Measurements from ENCODE around the gene THAP8. TPM values are rescaled to one million over a fixed set of nuclear protein-coding genes. Genes with fewer than 3 reads are reported as not detected.

The THAP8 gene
- total RNA-seq, 4 donors from 2014 or later: 11.4 to 21.0 (median 16.0) TPM

DNA sequence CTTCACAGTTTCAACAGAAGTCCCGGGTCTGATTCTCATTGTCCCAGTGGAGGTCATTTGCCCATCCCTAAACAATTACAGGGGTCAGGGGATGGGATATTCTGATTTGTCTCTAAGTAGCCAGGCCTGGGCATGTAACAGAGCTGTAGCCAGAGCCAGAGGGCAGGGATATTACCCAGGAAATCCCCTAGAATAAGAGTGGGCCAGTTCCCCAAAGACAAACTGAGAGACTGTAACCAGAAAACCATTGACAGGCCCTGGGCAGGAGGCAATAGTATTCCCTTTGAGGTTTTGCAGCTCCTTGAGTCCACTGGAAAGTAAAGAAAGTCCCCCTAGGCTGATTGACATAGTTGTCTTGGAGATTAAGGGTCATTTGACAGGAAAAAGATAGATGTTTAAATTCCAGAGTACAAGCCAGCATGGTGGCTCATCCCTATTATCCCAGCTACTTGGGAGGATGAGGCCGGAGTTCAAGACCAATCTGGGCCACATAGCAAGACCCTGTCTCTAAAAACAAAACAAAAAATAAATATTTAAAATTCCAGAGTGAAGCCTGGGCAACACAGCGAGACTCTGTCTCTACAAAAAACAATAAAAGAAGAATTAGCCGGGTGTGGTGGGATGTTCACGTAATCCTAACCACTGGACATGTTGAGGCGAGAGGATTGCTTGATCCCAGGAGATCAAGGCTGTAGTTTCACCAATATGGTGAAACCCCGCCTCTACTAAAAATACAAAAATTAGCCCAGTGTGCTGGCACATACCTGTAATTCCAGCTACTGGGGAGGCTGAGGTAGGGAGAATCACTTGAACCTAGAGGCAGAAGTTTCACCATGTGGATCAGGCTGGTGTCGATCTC is 60.9 kb downstream of the THAP8 start:
- Histone ChIP-seq H3K27ac (no peak overlapping the region), H3K36me3 (peaks cover 0 to 12% (median 0%) of the 10 kb centered on the region in 3 donors), H3K27me3 (peaks cover 0 to 4% of the 10 kb centered on the region in 2 donors), H3K4me3 (no peak overlapping the region), H3K4me1 (peaks cover 0 to 33% (median 23%) of the 10 kb centered on the region in 4 donors), H3K9me3 (no peaks in the 10 kb centered on the region)
- TF ChIP-seq POLR2A (IDR thresholded peaks at IDR 0.05): no peak
- TF ChIP-seq, protein P1, sequence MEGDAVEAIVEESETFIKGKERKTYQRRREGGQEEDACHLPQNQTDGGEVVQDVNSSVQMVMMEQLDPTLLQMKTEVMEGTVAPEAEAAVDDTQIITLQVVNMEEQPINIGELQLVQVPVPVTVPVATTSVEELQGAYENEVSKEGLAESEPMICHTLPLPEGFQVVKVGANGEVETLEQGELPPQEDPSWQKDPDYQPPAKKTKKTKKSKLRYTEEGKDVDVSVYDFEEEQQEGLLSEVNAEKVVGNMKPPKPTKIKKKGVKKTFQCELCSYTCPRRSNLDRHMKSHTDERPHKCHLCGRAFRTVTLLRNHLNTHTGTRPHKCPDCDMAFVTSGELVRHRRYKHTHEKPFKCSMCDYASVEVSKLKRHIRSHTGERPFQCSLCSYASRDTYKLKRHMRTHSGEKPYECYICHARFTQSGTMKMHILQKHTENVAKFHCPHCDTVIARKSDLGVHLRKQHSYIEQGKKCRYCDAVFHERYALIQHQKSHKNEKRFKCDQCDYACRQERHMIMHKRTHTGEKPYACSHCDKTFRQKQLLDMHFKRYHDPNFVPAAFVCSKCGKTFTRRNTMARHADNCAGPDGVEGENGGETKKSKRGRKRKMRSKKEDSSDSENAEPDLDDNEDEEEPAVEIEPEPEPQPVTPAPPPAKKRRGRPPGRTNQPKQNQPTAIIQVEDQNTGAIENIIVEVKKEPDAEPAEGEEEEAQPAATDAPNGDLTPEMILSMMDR (IDR thresholded peaks at IDR 0.05): no peak
- TF ChIP-seq EP300 (IDR thresholded peaks at IDR 0.05): no peak
- no peak for DNase-seq (ENCODE audit: low spot score in 2 of 2)
- WGBS, 2 donors: 78 to 84% methylated on average over 7 to 8 of the region's 8 CpGs

DNA sequence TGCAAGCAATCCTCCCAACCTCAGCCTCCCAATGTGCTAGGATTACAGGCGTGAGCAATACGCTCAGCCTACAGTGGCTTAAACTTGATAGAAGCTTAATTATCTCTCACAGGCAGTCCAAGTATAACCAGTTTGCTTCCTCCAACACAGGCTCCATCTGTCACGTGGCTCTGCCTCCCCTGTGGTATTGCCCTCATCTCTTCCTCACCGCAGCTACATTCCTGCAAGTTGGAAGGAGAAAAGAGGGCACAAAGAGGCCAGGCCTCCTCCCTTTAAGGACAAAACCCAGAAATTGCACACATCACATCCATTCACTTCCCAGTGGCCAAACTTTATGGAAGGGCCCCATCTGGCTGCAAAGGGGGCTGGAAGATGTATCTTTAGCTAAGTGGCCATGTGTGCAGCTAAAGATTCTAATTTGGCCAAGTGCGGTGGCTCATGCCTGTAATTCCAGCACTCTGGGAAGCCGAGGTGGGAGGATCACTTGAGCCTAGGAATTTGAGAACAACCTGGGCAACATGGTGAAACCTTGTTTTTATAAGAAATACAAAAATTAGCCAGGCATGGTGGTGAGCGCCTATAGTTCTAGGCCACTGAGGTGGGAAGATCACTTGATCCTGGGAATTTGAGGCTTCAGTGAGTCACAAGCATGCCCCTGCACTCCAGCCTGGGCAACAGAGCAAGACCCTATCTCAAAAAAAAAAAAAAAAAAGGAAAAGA is 62.2 kb downstream of the THAP8 start:
- TF ChIP-seq POLR2A (IDR thresholded peaks at IDR 0.05) (no peak), EP300 (IDR thresholded peaks at IDR 0.05) (no peak)
- TF ChIP-seq, protein P1 (IDR thresholded peaks at IDR 0.05): no peak
- WGBS, 2 donors: 73 to 85% methylated on average over 7 of the region's 7 CpGs

DNA sequence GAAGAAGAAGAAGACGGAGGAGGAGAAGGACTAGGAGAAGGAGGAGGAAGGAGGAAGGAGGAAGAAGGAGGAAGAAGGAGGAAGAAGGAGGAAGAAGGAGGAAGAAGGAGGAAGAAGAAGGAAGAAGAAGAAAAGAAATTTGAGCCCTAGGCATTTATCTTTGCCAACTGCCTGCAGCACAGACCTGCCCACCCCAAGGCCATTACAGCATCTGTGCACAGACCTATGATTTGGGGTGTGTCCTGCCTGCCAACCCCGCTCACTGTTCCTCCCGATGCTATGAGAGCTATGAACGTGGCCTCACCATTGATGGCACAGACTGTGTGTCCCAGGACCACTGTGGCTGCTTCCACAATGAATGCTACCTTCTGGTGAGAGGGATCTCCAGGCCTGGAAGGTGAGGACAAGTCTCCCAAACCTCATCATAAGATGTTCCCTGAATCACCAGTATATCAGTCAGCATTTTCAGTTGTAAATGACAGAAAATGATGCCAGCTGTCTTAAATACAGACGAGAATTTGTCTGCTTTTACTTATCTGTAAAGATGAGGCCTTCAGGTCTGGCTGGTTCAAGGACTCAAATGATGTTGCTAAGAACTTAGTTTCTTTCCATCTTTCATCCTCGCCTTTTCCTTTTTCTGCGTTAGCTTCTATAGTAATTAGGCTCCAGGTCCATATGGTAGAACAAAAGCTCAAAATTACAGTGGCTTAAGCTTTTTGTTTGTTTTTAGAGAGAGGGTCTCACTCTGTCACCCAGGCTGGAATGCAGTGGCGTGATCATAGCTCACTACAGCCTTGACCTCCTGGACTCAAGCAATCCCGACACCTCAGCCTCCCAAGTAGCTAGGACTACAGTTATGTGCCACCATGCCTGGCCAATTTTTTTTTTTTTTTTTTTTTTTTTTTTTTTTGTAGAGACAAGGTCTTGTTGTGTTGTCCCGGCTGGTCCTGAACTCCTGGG is 63.0 kb downstream of the THAP8 start:
- Histone ChIP-seq H3K36me3 (no peaks in the 10 kb centered on the region), H3K27ac (no peak overlapping the region), H3K27me3 (peaks cover 0 to 25% of the 10 kb centered on the region in 2 donors), H3K4me3 (no peak overlapping the region), H3K9me3 (no peaks in the 10 kb centered on the region), H3K4me1 (peaks cover 0 to 28% (median 16%) of the 10 kb centered on the region in 4 donors)
- DNase-seq (ENCODE audit: low spot score in 2 of 2): no peak
- no peak for TF ChIP-seq POLR2A (IDR thresholded peaks at IDR 0.05)
- TF ChIP-seq, protein P1 (IDR thresholded peaks at IDR 0.05): no peak
- TF ChIP-seq EP300 (IDR thresholded peaks at IDR 0.05): no peak
- WGBS, 2 donors: 79 to 80% methylated on average over 10 of the region's 10 CpGs

More for the DNA sequence above, 62.2 kb downstream of the THAP8 start:
- peaks cover 0 to 16% of the 10 kb centered on the region in 2 donors for H3K27me3 ChIP-seq
- DNase-seq (ENCODE audit: low spot score in 2 of 2): no peak
- H3K9me3 ChIP-seq: no peaks in the 10 kb centered on the region
- H3K4me1 ChIP-seq: peaks cover 0 to 31% (median 22%) of the 10 kb centered on the region in 4 donors
- no peak overlapping the region for H3K4me3 ChIP-seq
- H3K27ac ChIP-seq: no peak overlapping the region
- no peaks in the 10 kb centered on the region for H3K36me3 ChIP-seq

DNA sequence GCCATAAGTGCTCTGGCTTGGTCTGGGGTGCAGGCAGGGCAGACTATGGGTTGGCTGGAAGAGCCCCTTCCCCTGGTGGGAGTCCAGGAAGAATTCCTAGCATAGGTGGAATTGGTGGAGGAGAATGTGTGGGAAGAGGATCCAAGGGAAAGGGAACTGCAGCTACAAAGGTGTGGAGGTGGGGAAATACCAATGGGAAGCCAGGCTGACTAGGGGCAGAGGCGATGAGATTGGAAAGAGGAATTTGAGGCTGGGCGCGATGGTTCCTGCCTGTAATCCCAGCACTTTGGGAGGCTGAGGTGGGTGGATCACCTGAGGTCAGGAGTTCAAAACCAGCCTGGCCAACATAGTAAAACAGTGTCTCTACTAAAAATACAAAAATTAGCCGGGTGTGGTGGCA is 63.9 kb downstream of the THAP8 start:
- no peak for TF ChIP-seq EP300 (IDR thresholded peaks at IDR 0.05)
- TF ChIP-seq POLR2A (IDR thresholded peaks at IDR 0.05): no peak
- TF ChIP-seq, protein P1 (IDR thresholded peaks at IDR 0.05): no peak
- Histone ChIP-seq H3K4me1 (peaks cover 0 to 21% (median 11%) of the 10 kb centered on the region in 4 donors), H3K27ac (no peak overlapping the region), H3K27me3 (peaks cover 0 to 34% of the 10 kb centered on the region in 2 donors), H3K36me3 (no peaks in the 10 kb centered on the region), H3K9me3 (no peaks in the 10 kb centered on the region), H3K4me3 (no peak overlapping the region)
- DNase-seq (ENCODE audit: low spot score in 2 of 2): no peak
- WGBS, 2 donors: 88 to 91% methylated on average over 4 of the region's 4 CpGs
